A673 (cell line): ENCODE measurements around the gene HMGB2.

Source experiments
- CTCF ChIP-seq: fragments of 300-800, 200-600 bp; sonication (generic); conservative IDR thresholded peaks from 2 replicates; pipeline ENCODE4 v1.5.1; 2017; ENCODE audit warnings: low read depth, mild to moderate bottlenecking, antibody characterized with exemption, low read length, moderate library complexity, mixed read lengths
- EZH2 ChIP-seq: fragments of 200-600 bp; sonication (generic); IDR thresholded peaks from 2 replicates; pipeline ENCODE4 v1.6.1; 2017; ENCODE audit warnings: borderline replicate concordance, low read depth, mild to moderate bottlenecking, mixed read lengths, antibody characterized with exemption, low read length; ENCODE audit not compliant: poor library complexity, severe bottlenecking

DNA sequence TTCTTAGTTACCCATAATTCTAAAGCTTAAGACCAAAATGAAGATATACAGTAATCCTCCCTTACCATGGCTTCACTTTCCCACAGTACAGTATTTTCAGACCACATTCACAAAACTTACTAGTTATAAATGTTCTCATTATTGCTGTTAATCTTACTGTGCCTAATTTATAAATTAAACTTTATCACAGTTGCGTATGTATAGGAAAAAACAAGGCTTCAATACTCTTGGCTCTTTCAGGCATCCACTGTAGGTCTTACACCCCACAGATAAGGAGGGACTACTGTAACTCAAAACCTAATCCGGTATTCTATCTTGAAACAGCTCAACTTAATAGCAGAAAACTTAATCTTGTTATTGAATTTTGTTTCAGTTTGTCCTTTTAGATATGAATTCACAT is 3.6 kb downstream of the HMGB2 start:
- TF ChIP-seq CTCF = no peak
- TF ChIP-seq EZH2 = no peak
